ENCODE results near the gene CACHD1. TPM values are rescaled to one million over a fixed set of nuclear protein-coding genes. Genes with fewer than 3 reads are reported as not detected.

The CACHD1 gene
- polyA plus RNA-seq, 3 donors: 3.5 to 9.1 (median 7.6) TPM

DNA sequence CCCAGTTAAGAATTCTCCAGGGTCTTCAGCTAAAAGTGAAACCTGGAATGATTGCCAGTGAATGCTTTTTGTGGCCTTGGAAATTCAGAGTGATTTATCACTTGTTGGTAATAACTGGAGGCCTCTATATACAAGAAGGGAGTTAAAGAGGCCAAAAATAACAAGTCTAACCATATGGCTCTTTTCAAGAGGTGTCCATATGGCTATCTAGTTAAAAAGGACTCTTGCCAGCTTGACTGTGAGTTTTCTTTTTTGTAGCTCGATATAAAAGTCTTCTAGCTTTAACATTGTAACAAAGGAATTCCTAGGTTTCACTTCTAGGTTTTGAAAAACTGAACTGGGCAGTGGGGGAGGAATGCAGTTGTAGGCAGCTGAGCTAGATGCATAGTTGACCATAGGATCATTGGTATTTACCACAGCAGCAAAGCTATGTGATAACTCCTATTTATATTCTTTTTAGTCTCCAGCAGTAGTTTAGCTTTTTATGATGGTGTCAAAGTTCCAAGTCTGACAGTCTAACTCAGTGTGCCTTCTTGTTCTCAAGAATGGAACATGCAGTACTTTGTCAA is 44.4 kb downstream of the CACHD1 start:
- WGBS, 3 donors: 10 to 17% (median 14%) methylated on average over 1 of the region's 1 CpG
- H3K27ac ChIP-seq (ENCODE audit: low read depth, low read length): no peak overlapping the region

DNA sequence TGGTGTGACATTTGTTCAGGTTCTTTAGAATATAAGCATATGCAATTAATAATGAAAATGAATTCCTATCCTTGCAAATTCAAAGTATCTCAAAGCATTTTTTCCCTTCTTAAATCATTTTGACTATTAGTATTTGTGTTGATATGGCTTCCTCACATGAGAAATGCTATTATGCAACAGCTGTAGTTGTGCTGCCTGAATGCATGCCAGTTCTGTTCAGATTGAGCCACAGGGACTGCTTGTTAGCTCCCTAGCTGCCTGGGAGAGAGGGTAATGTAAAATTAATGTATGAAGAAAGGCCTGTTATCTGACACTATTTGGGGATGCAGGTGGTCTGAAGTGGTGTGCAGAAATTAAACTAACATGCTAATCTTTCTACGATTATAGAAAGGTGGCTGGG is 45.5 kb downstream of the CACHD1 start:
- WGBS, 3 donors: 0 to 52% (median 0%) methylated on average over 1 of the region's 1 CpG

DNA sequence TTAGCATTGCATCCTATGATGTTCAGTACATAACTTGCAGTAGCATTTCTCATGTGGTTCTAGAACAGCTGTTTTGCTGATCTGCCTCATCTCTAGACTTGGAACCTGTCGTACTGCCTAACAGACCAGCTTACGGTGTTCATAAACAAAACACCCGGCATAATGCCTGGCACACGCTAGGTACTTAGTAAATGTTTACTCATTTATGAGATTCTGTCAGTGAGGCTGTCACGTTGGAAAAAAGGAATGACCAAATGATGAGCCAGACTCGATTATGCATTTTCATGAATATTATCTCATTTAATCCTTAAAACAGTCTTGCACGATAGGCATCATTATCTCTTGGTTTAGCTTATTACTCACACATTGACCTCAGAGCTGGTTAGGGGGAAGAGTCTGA is 46.4 kb downstream of the CACHD1 start:
- WGBS, 3 donors: 25 to 83% (median 76%) methylated on average over 7 of the region's 7 CpGs

More for the DNA sequence above, 45.5 kb downstream of the CACHD1 start:
- no peak overlapping the region for H3K27ac ChIP-seq (ENCODE audit: low read depth, low read length)

DNA sequence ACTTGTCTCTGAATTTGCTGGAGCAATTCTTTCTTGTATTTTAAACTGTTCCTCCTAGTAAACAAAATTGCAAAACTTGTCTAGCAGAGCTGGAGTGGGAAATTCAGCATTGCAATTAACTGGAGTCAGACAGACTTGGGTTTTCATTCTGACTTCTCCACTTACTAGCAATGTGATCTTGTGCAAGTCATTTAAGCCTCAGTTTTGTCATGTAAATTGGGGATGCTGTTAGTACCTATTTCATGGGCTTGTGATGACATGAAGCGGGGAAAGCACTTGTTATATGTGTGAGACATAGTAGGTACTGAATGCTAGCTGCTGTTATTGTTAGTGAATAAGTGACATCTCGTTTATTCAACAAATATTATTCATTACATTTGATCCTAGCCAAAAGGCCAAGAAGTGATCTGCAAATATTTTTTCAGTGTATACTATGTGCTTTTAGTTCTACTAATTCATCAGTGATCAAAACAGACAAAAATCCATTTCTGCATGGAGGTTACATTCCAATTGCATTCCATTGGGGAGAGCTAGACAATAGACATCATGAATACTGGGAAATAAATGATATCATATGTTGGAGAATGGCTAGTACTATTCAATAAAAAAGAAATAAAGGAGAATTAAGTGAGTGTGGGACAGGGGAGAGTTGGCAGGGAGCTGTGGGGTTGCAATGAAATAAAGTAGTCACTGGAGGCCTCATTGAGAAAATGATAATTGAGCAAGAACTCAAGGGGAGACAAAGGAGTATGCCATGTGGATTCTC is 47.1 kb downstream of the CACHD1 start:
- H3K27ac ChIP-seq (ENCODE audit: low read depth, low read length): no peak overlapping the region
- 84 to 88% (median 85%) methylated on average over 2 of the region's 2 CpGs for WGBS, 3 donors

More for the DNA sequence above, 46.4 kb downstream of the CACHD1 start:
- no peak overlapping the region for H3K27ac ChIP-seq (ENCODE audit: low read depth, low read length)

DNA sequence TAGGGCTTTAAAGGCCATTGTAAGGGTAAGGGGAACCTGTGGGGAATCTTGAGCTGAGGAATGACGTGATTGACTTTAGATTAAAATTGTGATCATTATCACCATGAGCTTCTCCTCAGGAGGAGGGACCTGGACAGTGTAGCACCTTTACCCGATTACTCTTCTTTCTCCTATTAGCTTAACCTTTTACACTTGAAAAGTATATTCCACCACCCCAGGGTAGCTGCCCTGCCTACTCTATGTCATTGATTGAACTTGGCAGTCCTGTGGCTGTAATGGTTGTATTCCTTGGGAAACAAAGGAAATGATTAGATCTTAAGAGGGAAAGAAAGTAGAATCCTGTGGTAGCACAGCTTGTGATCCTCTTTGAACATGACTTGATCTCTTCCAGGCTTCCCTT is 47.7 kb downstream of the CACHD1 start:
- 92 to 97% (median 92%) methylated on average over 2 of the region's 2 CpGs for WGBS, 3 donors
- no peak overlapping the region for H3K27ac ChIP-seq (ENCODE audit: low read depth, low read length)

DNA sequence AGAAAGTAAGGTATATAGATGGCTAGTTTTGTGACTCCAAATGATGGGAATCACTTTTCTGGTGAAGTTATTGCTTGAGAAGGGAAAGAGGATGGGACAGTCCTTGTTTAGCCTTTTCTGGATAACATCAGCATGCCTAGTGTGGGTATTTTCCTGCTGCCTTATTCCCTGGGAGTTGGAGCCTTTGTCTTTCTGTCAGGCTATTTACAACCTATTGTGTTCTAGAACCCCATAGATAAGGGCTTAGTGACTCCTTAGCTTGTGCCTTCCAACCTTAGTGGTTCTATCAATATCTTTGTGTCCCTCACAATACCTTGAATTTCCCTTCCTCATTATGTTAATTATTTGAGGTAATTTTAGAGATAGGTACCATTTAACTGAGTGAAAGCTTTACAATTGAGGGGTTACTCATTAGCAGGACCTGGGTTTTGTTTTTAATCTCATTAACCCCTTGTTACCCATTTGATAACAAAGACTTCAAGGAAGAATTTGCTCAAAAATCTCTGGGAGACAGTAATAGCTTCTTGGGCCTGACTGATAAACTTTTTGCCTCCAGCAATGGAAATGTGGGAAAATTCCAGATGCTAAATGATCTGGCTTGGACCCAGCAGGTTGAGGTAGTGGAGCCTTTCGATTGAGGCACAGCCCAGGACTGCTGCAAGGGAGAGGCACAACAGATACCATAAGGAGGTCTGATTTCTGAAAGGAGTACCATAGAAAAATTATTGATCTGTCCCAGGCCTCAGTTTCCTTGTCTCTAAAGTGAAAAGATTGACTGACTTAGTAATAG is 49.0 kb downstream of the CACHD1 start:
- WGBS, 3 donors: 20 to 78% (median 74%) methylated on average over 1 of the region's 1 CpG
- no peak overlapping the region for H3K27ac ChIP-seq (ENCODE audit: low read depth, low read length)

DNA sequence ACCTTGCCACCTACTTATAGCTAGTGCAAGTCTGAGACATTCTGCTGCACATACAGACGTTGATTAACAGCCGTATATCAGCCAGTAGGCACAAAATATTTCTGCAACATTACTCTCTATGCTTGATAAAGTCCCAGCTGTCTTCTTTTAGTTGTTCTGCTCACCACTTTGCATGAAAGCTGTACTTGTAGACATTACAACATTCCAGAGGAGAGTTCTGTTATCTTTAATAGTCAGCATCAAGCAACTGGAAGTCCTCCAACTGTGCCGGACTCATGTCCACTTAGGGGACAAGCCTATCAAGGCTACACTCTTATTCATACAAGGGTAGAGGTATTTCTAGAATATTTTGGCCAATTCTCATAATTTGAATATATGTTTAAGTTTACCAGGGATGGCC is 50.0 kb downstream of the CACHD1 start:
- no peak overlapping the region for H3K27ac ChIP-seq (ENCODE audit: low read depth, low read length)
- WGBS, 3 donors: 26 to 57% (median 53%) methylated on average over 3 of the region's 3 CpGs

DNA sequence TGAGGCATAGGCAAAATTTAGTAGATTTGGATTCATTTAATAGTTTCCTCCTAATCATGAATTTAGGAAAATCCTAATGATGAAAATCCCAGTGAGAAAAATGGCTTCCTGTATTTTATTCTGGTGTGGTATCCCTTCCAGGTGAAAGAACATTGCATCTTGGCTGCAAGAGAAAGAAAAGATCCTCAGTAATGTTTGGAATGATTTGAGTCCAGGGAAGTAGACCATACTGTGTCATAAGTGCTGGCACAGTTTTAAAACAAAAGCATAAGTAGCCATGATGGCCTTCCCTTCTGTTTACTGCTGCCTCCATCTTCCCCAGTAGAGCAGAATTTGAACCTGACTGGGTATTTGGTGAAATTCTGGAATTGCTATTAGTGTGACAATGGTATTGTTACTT is 52.8 kb downstream of the CACHD1 start:
- no peak overlapping the region for H3K27ac ChIP-seq (ENCODE audit: low read depth, low read length)

DNA sequence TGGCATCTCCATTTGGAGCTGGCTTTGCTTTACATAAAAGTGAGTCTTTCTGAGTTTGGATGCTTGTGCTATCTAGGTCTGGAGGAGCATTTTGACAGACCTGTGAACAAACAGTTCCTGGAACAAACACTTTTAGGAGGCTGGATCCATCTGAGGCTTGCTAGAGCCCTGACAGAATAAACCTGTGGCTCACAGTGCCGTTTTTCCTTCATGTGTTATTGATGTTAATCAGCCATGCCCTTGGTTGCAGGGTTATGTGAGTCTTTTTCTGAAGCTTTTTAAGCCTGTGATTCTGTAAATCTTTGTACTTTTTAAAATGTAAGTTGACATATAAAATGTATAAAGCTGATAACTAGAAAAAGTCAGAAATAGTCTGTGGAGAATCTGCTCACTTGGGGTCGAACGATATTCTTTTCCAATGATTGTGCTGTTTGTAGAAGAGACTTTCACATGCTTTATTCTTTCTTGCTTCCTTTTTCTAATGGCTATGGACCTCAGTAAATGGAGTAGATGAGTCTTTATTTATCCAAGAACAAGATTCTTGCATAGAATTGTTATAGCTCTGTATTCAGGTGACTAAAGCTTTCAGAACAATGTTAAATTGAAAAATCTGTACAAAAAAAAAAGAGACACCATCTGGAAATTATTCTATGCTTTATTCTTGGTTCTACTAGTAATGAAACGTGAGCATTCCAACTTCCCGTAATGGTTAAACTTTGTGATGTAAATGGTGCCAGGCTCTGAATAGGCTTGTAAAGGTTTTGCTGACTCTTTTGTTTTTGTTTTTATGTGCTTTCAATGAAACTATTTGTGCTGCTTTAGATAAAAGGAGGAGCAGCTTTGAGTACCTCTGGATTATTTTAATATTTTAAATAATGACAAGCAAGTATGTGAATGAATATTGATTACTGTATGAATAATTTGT is 53.7 kb downstream of the CACHD1 start:
- H3K27ac ChIP-seq (ENCODE audit: low read depth, low read length): no peak overlapping the region
- 76 to 86% (median 83%) methylated on average over 5 of the region's 5 CpGs for WGBS, 3 donors

DNA sequence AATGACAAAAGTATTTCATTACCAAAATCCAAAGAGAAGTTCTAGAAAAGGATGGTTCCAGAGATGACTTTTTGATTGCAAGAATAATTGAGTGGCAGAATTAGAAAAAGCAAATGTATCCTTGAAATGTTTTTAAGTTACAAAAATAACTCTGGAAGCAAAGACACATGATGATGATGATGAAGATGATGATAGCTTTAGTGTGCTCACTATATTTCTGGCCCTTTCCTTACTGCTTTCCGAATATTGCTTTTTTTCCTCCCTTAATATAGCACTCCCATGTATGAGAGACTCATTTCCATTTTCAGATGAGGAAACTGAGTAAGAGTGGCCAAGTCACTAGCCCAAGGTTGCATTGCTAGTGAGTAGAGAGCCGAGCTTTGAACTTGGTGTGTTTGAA is 54.7 kb downstream of the CACHD1 start:
- WGBS, 3 donors: 79 to 93% (median 85%) methylated on average over 2 of the region's 2 CpGs
- no peak overlapping the region for H3K27ac ChIP-seq (ENCODE audit: low read depth, low read length)

DNA sequence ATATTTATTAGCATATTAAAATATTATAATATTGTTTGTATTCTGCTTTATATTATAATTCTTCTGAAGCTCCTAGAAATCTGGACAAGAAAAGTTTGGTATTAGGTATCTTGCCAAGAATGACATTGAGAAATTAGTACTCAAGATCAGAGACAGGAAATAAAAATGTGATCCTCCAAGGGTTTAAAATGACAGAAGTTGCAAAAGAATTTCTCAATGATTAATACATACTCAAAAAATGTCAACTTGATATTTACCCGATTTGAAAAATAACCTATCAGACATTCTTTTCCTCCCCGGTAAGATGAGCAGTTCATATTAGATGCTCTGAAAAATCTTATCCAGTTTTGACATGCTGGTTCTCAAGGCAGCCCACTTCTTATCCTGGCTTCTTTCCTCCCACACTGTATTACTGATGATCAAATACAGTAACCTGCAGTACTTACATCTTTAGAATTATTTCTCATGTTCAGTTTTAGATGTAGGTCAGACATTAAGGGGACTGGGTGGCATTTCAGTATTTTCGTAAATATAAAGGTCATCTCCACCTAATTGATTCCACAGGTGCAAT is 55.3 kb downstream of the CACHD1 start:
- WGBS, 3 donors: 57 to 77% (median 58%) methylated on average over 3 of the region's 3 CpGs
- H3K27ac ChIP-seq (ENCODE audit: low read depth, low read length): no peak overlapping the region

DNA sequence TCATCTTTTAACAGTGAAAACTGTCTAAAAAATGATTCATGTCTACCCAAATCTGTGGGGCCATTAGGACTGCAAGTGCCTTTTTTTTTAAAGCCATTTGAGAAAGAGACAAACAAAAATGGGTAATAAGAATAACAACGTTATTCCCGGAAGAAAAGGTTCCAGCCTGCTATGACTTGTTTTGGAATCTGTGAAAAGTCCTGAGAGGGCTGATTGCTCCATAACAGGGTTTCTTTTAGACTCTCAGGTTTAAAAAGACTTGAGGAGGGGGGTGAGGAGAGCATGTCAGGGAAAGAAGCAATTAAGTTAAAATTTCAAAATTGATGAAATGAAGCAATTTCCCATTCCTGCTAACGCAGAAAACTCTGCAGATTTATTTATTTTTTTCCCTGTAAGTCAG is 56.4 kb downstream of the CACHD1 start:
- no peak overlapping the region for H3K27ac ChIP-seq (ENCODE audit: low read depth, low read length)
- WGBS, 3 donors: 50 to 76% (median 52%) methylated on average over 3 of the region's 3 CpGs

DNA sequence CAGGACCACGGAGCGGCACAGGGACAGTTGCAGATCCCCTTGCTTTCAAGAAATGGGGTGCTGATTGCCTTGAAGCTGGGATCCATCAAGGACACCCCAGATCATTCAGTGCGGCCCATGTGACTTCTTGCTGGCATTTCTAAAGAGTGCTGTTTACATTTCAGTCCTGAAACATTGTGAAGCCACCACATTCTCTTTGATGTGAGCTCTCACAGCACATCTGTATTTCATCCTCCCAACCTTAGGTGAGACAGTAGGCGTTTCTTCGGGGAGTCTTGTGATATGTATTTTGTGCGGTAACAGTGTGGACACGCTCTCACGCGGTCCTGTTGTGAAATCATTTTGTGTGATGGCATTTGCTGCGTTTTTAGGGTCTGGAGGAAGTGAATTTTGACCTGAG is 57.2 kb downstream of the CACHD1 start:
- 71 to 86% (median 73%) methylated on average over 10 of the region's 10 CpGs for WGBS, 3 donors
- no peak overlapping the region for H3K27ac ChIP-seq (ENCODE audit: low read depth, low read length)

DNA sequence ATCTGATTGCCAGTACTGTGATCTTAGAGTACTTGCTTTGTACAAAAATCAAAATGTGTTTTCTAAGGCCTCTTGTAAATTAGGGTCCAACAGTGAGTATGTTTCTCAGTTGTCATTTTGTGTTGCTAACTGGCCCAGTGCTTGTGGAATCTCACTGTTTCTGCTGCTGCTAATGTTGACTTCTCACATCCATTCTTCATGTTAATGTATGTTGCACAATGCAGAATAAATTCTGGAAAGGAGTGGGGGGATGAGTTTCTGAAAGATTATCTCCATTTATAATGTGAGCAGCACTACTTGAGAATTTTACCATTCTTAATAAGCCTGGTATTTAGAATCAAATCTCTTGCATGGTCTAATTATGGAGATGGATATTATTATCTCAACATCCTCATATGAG is 57.9 kb downstream of the CACHD1 start:
- no peak overlapping the region for H3K27ac ChIP-seq (ENCODE audit: low read depth, low read length)

DNA sequence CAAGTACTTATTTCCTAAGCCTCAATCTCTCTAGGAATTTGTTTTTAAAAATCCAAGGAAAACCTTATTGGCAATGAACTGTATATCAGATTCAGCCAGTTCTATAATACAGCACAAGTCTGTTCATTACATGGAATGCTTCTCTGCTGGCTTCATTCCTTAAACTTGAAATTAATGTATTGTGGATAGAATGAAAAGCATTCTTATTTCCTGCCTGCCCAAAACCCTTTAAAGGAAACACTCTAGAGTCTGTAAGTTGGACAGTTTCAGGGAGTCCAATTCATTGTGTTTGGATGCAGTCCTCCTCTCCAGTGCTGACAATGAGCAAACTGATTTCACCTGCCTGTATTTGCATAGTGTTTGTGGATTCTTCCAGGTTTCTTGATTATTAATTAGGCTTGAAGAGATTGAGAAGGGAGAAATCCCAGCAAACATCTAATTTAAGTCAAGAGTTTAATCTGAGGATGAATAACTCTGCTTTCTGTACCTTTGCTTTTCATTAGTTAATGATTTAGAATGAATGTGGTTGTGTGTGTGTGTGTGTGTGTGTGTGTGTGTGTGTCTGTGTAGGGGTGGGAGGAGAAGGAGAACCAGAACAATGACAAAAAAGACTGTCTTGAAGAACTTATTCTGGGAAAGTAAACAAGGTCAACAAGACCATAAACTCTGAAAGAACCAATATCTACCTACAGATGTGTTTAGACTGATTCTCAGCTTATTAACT is 61.2 kb downstream of the CACHD1 start:
- H3K27ac ChIP-seq (ENCODE audit: low read depth, low read length): no peak overlapping the region

DNA sequence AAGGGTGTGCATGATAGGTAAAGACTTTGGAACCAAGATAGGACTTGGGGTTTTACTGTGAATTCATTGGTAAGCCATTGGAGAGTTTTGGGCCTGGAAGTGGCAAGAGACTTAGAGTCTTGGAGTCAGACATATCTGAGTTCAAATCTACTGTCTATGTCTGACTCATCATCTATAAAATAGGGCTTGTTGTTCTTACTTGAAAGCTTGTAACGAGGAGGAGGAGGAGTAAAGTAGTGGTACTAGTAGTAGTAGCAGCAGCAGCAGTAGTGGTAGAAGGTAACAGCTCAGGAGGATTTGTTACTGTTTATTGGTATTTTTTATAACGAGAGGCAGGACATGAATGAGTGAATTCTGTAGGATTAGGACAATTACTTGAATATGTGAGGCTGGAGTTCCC is 62.7 kb downstream of the CACHD1 start:
- WGBS, 3 donors: 91 to 96% (median 96%) methylated on average over 2 of the region's 2 CpGs
- no peak overlapping the region for H3K27ac ChIP-seq (ENCODE audit: low read depth, low read length)

DNA sequence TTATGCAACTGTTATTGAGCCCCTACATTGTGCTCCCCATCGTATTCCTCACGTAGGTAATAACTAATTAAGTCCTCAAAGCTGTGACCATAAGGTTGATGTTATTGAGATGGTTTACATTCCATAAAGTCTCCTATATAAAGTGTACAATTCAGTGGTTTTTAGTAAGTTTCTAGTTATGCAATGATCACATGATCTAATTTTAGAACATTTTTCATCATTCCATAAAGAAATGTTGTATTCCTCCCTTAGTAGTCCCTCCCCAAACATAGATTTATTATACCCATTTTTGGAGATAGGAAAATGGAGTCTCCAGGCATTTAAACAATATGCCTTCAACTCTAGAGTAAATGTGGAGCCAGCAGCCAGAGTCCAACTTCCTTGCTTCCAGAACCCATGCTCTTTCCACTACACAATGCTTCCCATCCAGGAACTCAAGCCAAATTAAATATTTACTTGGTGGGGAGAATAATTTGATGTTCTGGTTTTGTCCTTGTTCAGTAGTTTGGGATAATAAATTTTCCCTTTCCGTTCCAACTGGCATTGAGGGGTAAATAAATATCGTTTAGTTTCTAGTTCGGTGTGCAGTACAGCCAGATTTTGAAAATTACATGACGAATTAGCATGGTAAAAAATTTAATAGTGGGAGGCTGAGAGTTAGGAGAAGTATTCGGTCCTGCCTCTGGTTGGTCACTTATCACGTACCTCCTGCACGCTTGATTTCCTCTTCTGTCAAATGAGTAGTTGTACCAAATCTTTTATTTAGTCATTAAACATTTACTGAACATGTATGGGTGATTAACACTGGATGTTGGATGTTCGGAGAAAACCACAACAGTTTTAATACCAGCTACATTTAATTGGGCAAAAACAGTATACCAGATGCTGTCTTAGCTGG is 66.3 kb downstream of the CACHD1 start:
- 31 to 61% (median 53%) methylated on average over 10 of the region's 10 CpGs for WGBS, 3 donors

More for the DNA sequence above, 66.3 kb downstream of the CACHD1 start:
- no peak overlapping the region for H3K27ac ChIP-seq (ENCODE audit: low read depth, low read length)

All from adipose tissue (tissue), 3 donors.